Forelimb muscle (tissue), 1 donor: Measurements from ENCODE around the gene FGD4. TPM values are rescaled to one million over a fixed set of nuclear protein-coding genes. Genes with fewer than 3 reads are reported as not detected.
"Not testable (repeated sequence)": the region's sequence is repeated elsewhere in the genome, so short reads cannot be mapped to it uniquely, and the experiment has no call there.

ENCODE experiments used
- DNase-seq: peaks from one replicate; pipeline ENCODE4 v3.0.0-alpha.2; 2013; ENCODE audit warnings: low read depth
- polyA plus RNA-seq: library from polyadenylated mRNA; unstranded; fragments of 120-200 nt; gene quantifications from one replicate; pipeline ENCODE4 v1.2.1, GENCODE V29; 2013; ENCODE audit not compliant: insufficient read length

FGD4 gene
- polyA plus RNA-seq, 1 donor = 22.4 TPM

DNA sequence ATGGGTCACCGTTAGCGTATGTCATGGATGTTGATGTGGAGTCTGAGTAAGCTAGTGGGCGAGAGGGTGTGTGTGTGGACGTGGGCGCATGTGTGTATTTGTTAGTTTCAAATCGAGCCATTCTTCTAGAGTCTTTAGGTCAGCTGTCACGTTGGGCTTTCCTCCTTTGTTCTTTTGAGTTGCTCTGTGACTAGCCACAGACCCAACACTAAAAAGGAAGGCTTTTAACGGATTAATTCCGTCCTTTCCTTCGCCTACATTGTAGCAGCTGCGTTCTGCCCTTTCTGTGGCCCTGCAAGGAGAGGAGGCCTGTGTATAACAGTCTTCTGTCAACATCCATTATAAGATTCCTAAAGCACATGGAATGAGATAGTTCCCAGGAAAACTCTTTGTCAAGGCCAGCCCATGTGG, 162.6 kb downstream of the FGD4 start:
- DNase-seq = no peak

DNA sequence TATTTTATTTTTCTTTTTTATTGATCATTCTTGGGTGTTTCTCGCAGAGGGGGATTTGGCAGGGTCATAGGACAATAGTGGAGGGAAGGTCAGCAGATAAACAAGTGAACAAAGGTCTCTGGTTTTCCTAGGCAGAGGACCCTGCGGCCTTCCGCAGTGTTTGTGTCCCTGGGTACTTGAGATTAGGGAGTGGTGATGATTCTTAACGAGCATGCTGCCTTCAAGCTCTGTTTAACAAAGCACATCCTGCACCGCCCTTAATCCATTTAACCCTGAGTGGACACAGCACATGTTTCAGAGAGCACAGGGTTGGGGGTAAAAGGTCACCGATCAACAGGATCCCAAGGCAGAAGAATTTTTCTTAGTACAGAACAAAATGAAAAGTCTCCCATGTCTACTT, 163.1 kb downstream of the FGD4 start:
- not testable (repeated sequence) for DNase-seq

DNA sequence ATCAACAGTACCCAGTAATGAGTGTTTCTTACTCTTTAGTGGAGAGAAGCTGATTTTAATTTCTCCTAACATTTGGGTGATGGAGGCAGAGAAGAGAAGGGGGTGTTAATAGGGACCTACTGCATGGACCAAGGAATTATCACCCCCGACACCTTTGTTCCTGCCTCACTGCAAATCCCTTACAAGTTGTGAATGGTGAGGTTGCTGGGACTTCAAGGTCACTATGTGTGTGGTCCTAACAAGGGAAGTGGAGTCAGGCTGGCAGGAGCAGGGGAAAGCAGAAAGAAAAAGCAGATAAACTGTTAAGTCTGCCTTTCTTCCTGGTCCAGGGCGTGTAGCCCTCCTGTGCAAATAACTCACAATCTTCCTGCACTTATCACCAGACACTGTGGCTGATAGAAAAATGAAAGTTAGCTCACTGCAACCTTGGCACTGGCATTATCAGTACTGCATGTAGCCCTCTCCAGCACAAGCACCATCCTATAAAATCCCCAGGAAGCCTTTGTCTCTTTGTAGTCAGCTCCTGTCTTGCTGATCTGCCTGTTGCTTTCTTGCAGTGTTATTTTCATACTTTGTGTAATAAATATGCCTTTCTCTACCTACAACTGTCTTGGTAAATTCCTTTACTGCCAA, 167.4 kb downstream of the FGD4 start:
- no peak for DNase-seq

DNA sequence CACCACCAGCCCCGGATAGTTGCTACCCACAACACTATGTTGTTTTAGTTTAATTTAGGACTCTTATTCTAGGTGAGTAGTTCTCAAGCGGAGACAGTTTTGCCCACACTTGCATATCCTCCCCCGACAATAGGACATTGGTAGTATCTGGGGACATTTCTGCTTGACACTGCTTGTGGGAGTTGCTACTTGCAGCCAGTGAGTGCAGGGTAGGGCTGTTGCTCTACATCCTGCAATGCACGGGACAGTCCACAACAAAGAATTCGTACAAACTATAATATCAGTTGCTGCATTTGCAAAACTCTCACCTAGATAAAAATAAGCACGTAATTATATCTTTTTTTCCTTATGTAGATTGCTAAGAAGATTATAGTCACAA, 167.9 kb downstream of the FGD4 start:
- no peak for DNase-seq

DNA sequence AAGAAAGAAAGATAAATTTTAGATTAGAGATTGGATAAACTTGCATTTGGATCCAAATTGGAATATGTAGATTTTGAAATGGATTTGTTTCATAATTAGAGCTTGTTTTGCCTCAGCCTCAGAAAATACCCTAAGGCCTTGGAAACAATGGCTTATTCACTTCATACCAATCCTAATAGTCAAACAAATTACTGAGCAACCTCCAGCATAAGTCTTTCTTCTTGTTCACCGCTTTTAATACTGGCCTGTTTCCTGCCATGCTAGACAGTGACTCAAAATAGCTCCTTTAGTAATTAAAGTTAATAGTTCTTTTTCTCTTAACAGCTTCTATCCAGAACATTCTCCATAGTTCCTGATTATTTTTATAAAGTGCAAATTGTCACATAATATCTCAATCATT, 168.9 kb downstream of the FGD4 start:
- no peak for DNase-seq

DNA sequence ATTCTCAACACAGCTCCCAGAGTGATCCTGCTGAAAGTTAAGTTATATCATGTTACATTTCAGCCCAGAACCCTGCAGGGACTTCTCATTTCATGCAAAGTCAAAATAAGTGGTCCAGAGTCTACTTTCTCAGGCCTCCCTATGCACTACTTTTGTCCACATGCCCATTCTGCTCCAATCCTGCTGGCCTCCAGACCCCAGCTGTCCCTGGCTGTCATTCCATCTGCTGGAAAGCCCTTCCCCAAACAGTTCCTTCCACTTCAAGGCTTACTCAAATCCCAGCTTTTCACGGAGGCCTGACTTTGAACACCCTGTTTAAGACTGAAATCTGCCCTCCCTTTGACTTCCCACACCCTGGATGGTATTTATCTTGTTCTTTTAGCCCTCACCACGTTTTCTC, 169.9 kb downstream of the FGD4 start:
- no peak for DNase-seq

DNA sequence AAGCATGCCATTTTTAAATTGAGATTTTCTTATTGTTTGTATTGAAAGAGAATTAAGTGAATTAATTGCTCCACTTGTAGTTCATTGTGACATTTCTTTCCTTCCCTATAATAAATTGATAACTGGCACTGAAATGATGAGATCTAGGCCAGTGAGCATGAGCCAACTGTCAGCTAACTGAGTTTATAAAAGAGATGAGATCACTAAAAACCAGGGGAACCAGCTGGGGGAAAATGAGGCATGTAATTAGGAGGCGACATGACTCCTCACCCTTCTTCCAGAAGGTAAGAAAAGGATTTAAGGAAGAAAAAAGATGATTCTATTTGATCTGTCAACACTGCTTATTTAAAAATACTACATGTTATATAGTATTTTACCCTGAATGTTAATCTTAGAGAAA, 175.2 kb downstream of the FGD4 start:
- no peak for DNase-seq

DNA sequence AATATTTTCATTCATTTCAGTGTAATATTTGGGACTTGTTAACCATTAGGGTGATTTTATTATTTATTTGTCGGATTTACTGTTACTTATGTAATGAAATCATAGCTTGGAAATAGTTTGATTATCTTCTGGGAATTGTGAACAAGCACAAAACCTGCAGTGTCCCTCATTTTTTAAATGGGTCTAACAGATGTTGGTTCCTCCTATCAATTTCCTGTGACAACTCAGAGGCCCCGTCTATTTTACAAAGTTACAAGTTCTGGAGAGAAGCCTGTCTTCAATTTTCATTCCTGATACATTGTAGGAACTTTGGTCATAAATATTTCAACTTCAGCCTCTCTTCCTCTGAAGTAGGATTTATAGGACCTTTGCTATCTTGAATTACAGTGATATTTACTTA, 178.0 kb downstream of the FGD4 start:
- no peak for DNase-seq

DNA sequence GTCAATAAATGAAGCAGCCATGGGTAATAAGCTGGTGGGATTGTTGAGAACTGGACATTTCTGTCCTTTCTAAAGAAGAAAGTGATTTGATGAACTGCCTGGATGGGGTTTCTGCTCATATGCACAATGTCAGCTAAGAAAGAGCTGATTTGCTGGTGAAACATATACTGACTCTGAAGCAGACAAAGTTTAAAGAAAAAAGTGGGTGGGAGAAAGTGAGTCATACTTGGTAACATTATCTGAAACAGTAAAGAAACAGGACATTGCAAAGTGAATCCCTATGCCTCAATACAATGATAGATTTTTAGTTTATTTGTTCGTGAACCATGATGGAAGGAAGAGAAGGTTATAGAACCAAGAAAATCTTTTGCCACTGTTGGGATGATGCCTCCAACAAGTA, 184.2 kb downstream of the FGD4 start:
- no peak for DNase-seq

DNA sequence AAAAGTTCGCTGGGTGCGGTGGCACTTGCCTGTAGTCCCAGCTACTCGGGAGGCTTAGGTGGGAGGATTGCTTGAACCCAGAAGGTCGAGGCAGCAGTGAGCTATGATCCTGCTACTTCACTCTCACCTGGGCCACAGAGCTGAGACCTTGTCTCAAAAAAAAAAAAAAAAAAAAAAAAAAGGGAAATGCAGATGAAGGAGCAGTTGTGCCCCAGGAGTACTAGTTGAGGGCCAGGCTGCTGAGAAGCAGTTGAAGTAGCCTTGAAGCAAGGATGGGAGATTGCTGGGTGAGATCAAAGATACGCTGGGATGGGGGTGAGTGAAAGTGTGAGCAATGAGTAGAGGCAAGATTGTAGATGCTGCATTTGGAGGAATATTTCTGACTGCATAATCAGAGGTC, 186.3 kb downstream of the FGD4 start:
- no peak for DNase-seq

DNA sequence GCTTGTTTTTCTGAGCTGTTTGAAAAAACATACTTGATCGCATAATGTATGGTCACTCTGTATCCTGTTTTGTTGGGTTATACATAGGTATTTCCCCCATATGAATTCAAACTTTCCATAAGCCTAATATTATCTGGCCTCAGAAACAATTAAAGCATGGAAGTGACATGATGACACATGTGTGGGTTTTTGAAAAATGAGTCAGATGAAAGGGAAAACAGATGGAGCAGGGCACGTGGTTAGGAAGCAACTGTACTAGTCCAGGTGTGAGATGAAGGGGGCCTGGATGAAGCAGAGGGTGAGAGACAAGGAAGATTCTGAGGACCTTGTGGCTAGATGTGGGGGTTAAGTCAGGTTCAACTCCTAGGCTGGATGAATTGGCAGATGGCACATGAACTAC, 187.0 kb downstream of the FGD4 start:
- DNase-seq = no peak

DNA sequence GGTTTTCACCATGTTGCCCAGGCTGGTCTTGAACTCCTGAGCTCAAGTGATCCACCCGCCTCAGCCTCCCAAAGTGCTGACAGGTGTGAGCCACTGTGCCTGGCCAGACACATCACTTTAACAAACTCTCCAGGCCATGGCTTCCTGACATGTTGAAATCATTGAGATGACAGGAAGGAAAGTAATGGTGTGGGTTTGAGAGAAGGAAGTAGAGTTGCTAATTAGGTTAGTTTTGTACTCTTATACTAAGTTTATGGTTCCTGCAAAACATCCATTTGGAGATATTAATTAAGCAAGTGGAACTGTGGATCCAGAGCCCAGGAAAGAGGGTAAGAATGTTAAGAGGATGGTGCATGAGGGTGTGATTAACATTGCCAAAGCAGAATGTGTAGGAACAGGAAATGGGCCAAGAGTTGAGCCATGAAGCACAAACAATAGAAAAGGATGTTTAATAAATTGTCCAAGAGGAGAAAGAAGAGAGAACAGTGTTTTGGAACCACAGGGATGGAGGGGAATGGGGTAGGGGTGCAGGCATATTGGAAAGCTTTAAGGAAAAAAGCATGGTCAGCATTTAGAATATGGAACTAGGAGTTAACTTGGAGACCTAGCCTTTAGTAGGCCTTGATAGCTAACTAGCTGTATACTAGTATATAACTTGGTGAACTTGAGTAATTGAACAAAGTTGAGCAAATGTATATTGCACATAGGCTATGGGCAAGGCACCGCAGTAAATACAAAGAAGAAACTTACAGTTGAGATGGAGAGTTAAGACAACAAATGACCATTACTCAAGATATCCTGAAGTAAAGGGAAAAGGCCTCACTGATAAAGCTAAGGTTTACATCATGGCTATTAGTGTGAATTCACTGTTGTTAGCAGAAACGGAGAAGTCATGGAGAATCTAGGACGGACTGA, 188.5 kb downstream of the FGD4 start:
- no peak for DNase-seq

DNA sequence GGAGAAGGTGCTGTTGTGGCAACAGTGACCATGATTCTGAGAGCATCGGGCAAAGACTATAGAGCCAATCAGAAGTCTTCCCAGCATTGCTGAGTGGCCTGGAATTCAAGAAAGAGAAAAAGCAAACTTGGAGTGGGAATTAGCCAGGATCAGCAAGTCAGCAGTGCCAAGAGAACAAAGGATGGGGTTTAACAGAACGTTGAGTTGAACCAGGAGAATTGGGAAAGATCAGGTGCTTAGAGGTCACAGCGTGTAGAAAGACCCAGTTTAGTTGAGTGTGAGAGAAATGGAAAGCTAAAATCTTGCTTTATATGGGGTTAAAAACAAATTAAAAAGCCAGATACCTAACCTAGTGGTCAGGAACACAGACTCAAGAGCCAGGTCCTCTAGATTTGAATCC, 189.2 kb downstream of the FGD4 start:
- DNase-seq = no peak

DNA sequence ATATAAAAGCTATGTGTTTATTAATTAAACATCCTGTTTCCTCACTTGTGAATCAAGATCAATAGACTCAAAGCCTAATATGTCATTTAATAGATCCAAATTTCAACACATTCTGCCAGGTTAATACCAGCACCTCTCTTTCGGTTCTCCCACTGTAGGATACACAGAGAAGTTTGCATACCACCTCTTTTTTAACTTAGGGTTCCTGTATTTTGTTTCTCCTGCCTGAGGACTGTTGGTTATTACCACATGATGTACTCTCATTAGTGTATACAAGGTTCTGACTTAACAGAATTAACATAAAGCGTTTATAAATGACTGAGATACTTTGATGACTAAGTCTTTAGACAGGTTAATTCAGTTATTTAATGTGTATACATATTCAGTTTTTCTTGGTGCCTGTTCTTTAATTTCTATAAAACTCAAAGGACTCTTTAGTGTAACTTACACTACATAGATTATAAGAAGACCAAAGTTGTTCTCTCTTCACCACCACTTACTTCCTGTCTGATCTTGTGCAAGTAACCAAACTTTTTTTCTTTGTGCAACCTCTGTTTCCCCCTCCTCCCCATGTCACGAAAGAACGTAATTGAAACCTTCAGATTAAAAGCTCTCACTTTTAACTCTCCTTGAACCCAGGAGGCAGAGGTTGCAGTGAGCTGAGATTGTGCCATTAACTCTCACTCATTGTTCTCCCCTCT, 190.0 kb downstream of the FGD4 start:
- DNase-seq = no peak

DNA sequence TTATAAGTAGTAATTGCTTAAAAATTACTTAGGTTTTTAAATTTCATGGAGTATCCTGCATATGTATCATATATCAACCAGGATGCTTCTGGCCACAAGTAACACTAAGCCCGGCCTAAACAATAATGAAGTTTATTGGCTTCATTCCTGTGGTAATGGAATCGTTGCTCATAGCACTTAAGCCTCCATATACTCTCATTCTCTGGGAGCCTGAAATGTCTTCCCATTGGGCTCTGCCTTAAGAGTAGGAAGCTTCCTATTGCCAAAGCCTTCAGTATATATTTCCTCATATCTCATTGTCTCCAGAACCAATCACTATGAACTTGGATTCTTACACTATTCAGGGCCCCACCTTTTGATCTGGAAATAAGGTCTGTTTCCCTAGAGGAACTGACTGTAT, 195.9 kb downstream of the FGD4 start:
- no peak for DNase-seq

DNA sequence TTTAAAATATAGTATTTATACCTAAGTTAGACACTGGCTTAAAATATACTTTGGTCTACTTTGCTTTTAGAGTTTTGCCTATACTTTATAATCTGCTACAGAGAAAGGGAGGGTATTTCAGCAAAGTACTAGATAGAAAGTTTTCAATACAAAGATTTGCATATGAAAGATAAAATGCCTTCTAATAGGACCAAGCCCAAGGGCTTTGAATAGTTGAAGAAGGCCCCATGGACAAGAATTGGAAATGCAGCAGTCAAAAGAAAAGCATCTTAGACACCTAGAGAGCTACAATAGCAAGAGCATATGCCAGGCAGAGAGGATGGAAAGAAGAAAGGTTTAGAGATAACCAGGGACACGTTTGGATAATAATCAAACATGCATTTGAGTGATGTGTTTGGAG, 196.7 kb downstream of the FGD4 start:
- DNase-seq = no peak

DNA sequence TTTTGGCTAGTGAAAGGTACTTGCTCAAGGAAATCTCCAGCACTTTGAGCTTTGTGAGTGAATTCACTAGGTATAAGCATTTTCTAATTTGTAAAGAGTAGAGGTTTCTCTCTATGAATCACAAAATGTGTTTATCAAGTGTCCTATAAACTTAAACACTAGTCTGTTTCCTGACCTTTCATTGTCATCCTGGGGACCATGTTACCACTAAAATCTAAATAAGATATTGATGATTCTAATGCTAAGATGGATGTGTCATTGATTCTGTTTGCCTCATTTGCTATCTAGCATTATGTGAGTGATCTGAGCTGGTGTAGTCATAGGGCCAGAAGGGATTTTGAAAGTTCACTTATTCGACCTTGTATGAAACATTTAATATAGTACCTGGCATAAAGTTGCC, 199.3 kb downstream of the FGD4 start:
- no peak for DNase-seq

DNA sequence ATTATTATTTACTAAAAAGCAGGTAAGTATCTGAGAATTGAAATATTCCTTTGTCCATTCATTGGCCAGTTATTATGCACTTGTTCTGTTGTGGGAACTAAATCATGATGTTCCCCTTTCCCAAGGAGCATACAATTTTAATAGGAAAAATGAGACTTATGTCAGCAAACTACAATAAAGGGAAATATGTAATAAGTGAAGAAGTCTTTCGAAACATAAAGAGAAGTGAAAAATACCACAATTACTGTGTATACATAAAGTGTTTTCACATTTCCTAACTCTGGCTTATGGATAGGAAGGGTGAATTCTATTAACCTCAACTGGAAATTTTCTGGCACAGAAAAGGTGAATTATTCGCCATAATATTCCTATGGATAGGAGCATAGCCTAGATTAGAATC, 201.3 kb downstream of the FGD4 start:
- DNase-seq = no peak

DNA sequence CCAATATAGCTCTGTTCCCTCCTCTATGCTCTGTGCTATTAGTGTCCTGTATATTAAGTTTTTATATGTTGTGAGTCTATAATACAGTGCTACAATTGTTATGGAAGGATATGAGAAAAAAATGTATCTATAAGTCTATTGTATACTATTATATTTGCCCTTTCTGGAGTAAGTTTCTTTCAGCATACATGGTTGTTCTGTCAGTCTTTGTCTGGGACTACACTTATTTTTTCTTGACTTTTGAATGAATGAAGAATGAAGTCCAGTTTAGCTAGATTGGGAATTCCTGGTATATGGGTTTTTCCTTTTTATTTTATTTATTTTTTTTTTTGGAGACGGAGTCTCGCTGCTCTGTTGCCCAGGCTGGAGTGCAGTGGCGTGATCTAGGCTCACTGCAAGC, 203.7 kb downstream of the FGD4 start:
- DNase-seq = no peak

DNA sequence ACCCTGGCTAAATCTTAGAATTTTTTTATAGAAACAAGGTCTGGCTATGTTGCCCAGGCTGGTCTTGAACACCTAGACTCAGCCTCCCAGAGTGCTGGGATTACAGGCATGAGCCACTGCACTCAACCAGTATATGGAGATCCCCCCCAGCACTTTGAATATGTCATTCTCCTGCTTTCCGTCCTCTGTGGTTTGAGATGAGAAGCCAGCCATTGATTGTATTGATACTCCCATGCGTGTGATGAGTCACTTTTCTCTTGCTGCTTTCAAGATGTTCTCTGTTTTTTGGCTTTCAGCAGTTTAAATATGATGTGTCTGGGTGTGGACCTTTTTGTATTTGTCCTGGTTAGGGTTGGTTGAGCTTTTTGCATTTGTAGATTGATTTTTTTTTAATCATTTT, 204.5 kb downstream of the FGD4 start:
- no peak for DNase-seq

DNA sequence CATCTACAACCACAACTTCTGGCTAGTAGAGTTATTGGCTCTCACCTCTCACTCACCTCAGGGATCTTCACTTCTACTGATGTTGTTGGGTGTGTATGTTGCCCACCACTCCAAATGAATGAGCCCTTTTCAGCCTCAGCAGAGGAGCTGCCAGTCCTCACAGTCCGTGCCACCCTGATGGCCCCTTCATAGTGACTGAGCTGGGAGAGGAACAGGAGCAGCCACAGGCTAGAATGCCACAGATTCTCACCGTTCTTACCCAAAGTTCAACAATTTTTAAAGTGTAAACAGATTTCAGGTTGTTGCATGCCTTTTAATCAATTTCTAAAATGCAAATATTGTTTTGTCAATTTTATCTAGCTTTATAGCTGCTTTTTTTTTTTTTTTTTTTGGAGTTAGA, 205.2 kb downstream of the FGD4 start:
- DNase-seq = no peak

DNA sequence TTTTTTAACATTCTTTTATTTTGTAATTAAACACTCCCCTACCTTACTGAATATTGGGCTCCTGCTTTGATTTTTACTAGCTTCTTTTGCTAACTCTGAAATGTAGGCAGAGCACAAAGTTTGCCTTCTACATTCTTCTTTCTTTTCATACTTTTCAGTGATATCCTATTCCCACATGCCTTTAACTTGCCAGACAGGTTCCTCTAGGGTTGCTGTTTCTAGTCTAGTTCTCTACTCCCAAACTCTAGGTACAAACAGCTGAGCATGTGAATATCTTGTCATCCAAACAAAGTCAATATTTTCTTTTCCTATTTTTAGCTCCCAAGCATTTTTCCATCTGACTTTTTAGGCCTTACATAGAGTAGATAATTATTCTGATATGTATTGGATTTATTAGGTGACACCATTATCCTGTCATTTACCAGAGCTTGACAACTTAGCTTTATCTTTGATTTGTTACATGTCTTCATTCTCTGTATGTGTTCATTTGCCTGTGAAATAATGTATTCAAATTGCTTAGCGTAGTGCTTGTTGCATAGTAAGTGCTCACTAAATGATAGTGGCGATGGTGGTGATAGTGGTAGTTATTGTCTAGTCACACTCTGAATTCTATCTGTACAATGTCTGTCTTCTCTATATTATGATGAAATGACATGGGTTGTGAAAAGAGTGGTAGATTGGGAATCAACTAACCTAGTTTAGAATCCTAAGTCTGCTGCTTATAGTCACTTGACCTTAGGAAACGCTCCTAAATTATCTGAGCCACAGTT, 206.2 kb downstream of the FGD4 start:
- no peak for DNase-seq
